ENCODE data around the gene PRKRA. TPM values are rescaled to one million over a fixed set of nuclear protein-coding genes. Genes with fewer than 3 reads are reported as not detected.
A peak's percentile ranks its signal among the peaks of the same experiment; 100 is the strongest.

PRKRA gene
- total and polyA plus RNA-seq, 9 of the 15 experiments (the other 6 are each of a cell fraction or from before 2014, with no cell fraction given), result 14.1 to 78.1 (median 52.3) TPM

GRCh38 chr2:178414266-178415247, 36.4 kb downstream of the PRKRA start (continued):
- TF ChIP-seq BHLHE40 (IDR thresholded peaks at IDR 0.05; ENCODE audit: low read length) (peak; percentile 68), RUNX1 (IDR thresholded peaks at IDR 0.05; ENCODE audit: low read depth) (no peak), STAT5A (IDR thresholded peaks at IDR 0.05; ENCODE audit: borderline replicate concordance, low read length) (0 out of 2 replicates have a peak, but pooled peaks have one; percentile 21), RBBP5 (IDR thresholded peaks at IDR 0.05; ENCODE audit: borderline replicate concordance, insufficient read depth, low read length, poor library complexity, severe bottlenecking) (no peak), HNRNPLL (IDR thresholded peaks at IDR 0.05; ENCODE audit: low read depth, low read length, poor library complexity, severe bottlenecking) (no peak), CCAR2 (IDR thresholded peaks at IDR 0.05; ENCODE audit: low read depth, low read length) (0 out of 2 replicates have a peak, but pooled peaks have one; percentile 73), TBL1XR1 (IDR thresholded peaks at IDR 0.05; ENCODE audit: low read length in 2 of 2) (peak; percentile 82 to 87; a peak in 3 of 4 replicates), RNF219 (CRISPR knock-in tag; IDR thresholded peaks at IDR 0.05) (no peak), GTF3C2 (IDR thresholded peaks at IDR 0.05; ENCODE audit: borderline replicate concordance, extremely low read depth, insufficient read length) (no peak), NEUROD1 (IDR thresholded peaks at IDR 0.05; ENCODE audit: borderline replicate concordance, low read depth, low read length, partially characterized antibody) (peak; percentile 85), ATF4 (CRISPR knock-in tag; IDR thresholded peaks at IDR 0.05) (peak; percentile 97), ETS2 (tag; IDR thresholded peaks at IDR 0.05; ENCODE audit: borderline replicate concordance, poor library complexity, severe bottlenecking) (no peak), BACH1 (tag; IDR thresholded peaks at IDR 0.05) (no peak), SNIP1 (IDR thresholded peaks at IDR 0.05; ENCODE audit: low read depth) (no peak), PRDM10 (IDR thresholded peaks at IDR 0.05; ENCODE audit: partially characterized antibody) (peak; percentile 19)

Data from K562 (cell line).